ENCODE data around the gene C3.
"Not testable (repeated sequence)": the region's sequence is repeated elsewhere in the genome, so short reads cannot be mapped to it uniquely, and the experiment has no call there.

C3 gene

GRCh38 chr19:6712231-6712630 lies 8.2 kb downstream of the C3 start:
- no peak for DNase-seq

GRCh38 chr19:6711605-6712004 lies 8.8 kb downstream of the C3 start:
- no peak for DNase-seq

- DNase-seq = no peak
These were observed 9.4 kb downstream of the C3 start for GRCh38 chr19:6711078-6711361.

- no peak for DNase-seq
These were observed 10.0 kb downstream of the C3 start for GRCh38 chr19:6710273-6711077.

- DNase-seq = no peak
These were observed 10.9 kb downstream of the C3 start for GRCh38 chr19:6709549-6709948.

GRCh38 chr19:6708913-6709312 lies 11.5 kb downstream of the C3 start:
- DNase-seq = not testable (repeated sequence)

- DNase-seq = no peak
These were observed 12.1 kb downstream of the C3 start for GRCh38 chr19:6708346-6708745.

- no peak for DNase-seq
These were observed 12.8 kb downstream of the C3 start for GRCh38 chr19:6707658-6708018.

- no peak for DNase-seq
These were observed 13.3 kb downstream of the C3 start for GRCh38 chr19:6707011-6707657.

GRCh38 chr19:6706633-6706958 lies 13.9 kb downstream of the C3 start:
- no peak for DNase-seq

GRCh38 chr19:6705931-6706632 lies 14.4 kb downstream of the C3 start:
- DNase-seq = no peak

- no peak for DNase-seq
These were observed 19.7 kb downstream of the C3 start for GRCh38 chr19:6700586-6701316.

- no peak for DNase-seq
These were observed 20.5 kb downstream of the C3 start for GRCh38 chr19:6699935-6700334.

GRCh38 chr19:6697291-6697690 lies 23.2 kb downstream of the C3 start:
- no peak for DNase-seq

- DNase-seq = no peak
These were observed 24.1 kb downstream of the C3 start for GRCh38 chr19:6696239-6696820.

GRCh38 chr19:6694147-6694815 lies 26.2 kb downstream of the C3 start:
- no peak for DNase-seq

- no peak for DNase-seq
These were observed 26.8 kb downstream of the C3 start for GRCh38 chr19:6693681-6694080.

GRCh38 chr19:6693056-6693471 lies 27.4 kb downstream of the C3 start:
- no peak for DNase-seq

- DNase-seq = no peak
These were observed 28.4 kb downstream of the C3 start for GRCh38 chr19:6692027-6692426.

GRCh38 chr19:6691342-6691741 lies 29.1 kb downstream of the C3 start:
- DNase-seq = no peak

GRCh38 chr19:6690160-6690885 lies 30.1 kb downstream of the C3 start:
- DNase-seq = no peak

GRCh38 chr19:6687114-6687513 lies 33.3 kb downstream of the C3 start:
- DNase-seq = no peak
